BLaER1 treated with 17β-estradiol and CSF1 and Interleukin-3, amounts not matched to agents 10 nM and 100 nM (cell line): ENCODE results near the gene RAB3D.
"Not testable (repeated sequence)": the region's sequence is repeated elsewhere in the genome, so short reads cannot be mapped to it uniquely, and the experiment has no call there.

Source experiments
- H3K27ac ChIP-seq, 11 experiments: shearing (Covaris generic); formaldehyde crosslinking; 2 replicates each; pipeline ENCODE4 v1.8.1; 2022
- H3K27me3 ChIP-seq, 11 experiments: shearing (Covaris generic); formaldehyde crosslinking; 2 replicates each; pipeline ENCODE4 v1.8.1; 2022
- H3K36me3 ChIP-seq, 11 experiments: shearing (Covaris generic); formaldehyde crosslinking; 2 replicates each; pipeline ENCODE4 v1.8.1; 2022
- H3K4me1 ChIP-seq, 10 experiments: shearing (Covaris generic); formaldehyde crosslinking; 2 replicates each; pipeline ENCODE4 v1.8.1; 2022
- H3K4me2 ChIP-seq, 11 experiments: shearing (Covaris generic); formaldehyde crosslinking; 2 replicates each; pipeline ENCODE4 v1.8.1; 2022
- H3K4me3 ChIP-seq, 10 experiments: shearing (Covaris generic); formaldehyde crosslinking; 2 replicates each; pipeline ENCODE4 v1.8.1; 2022
- H3K9ac ChIP-seq, 11 experiments: shearing (Covaris generic); formaldehyde crosslinking; 2 replicates each; pipeline ENCODE4 v1.8.1; 2022
- H3K9me3 ChIP-seq, 11 experiments: shearing (Covaris generic); formaldehyde crosslinking; replicated peaks in 1 of 11; 2 replicates each; pipeline ENCODE4 v1.8.1; 2022
- H4K20me1 ChIP-seq, 11 experiments: shearing (Covaris generic); formaldehyde crosslinking; 2 replicates each; pipeline ENCODE4 v1.8.1; 2022
- Cebpa-rat ChIP-seq, 11 experiments: shearing (Covaris generic); IDR thresholded peaks; 2 replicates each; pipeline ENCODE4 v1.8.1; 2022

The RAB3D gene

DNA sequence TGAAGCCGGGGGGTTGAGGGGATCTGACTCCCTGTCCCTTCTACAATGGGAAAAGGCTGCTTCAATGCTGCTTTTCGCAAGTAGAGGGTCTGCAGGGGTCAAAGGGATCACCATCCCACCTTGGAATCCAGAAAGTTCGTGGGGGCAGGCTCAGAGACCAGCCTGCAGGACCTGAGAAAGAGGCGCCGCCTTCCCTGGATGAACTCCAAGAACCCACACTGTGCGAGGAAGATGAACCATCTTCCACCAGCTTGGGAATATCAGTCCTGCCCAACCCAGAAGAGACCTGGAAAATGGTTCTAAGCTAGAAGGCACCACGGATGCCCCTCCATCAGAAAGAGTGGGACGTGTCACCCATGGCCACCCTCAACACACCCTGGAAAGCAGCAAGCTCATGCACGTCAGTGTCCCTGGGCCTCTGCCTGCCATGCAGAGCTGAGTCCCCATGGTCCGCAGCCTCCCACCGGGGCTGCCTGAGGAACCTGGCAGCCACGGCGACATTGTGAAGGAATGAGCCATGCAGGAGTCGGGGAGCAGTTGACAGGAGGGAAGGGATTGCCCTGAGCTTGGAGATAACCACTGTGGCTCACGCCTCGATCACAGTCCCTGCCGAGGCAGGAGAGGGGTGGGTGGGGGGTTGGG lies 14.6 kb downstream of the RAB3D start:
- Histone ChIP-seq H3K27ac (peak overlapping the region; percentile 73 to 99 (median 97)), H3K9ac (peak overlapping the region; percentile 66 to 92 (median 85); a peak in 21 of 22 replicates), H3K9me3 (peaks cover 0 to 1% (median 0%) of the 10 kb centered on the region in 11 experiments; a peak in 1 of 22 replicates), H3K4me1 (peaks cover 51 to 100% (median 76%) of the 10 kb centered on the region in 10 experiments), H4K20me1 (no peaks in the 10 kb centered on the region), H3K4me2 (peak overlapping the region; percentile 80 to 97 (median 88)), H3K27me3 (no peaks in the 10 kb centered on the region), H3K4me3 (peak overlapping the region in 6 of 10 experiments; percentile 24 to 56 (median 32); a peak in 9 of 20 replicates), H3K36me3 (peaks cover 0 to 58% (median 43%) of the 10 kb centered on the region in 11 experiments; a peak in 21 of 22 replicates)
- TF ChIP-seq Cebpa-rat (IDR thresholded peaks at IDR 0.05): no peak

DNA sequence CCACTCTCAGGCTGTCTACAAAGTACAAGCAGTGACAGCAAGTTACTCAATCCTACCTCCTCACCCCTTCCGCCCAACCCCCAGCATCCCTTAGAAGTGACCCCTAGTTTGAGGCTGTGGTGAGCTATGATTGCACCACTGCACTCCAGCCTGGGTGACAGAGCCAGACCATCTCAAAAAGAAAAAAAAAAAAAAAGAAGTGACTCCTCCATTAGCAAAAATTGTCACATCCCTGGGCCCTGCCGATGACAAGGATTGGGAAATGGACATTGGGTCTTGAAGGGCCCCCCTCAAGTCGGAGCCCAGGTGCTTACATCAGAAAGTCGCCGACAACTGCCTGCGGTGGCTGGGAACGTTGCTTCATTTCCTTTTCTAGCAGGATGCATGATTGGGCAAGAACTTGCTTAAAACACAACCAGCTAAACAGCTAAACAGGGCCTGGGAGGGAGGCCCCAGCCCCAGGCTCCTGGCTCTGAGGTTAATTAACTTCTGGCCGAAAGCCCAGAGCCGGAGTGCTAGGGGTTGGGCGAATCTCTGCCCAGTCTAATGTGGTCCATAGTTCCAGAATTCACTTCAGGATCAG lies 15.3 kb downstream of the RAB3D start:
- peak overlapping the region; percentile 66 to 92 (median 85); a peak in 21 of 22 replicates for H3K9ac ChIP-seq
- peak; percentile 99 to 100 (median 100) for TF ChIP-seq Cebpa-rat (IDR thresholded peaks at IDR 0.05)
- H3K27ac ChIP-seq: peak overlapping the region; percentile 73 to 99 (median 97)
- H3K9me3 ChIP-seq: peaks cover 0 to 8% (median 0%) of the 10 kb centered on the region in 11 experiments; a peak in 7 of 22 replicates
- H3K36me3 ChIP-seq: peaks cover 0 to 51% (median 38%) of the 10 kb centered on the region in 11 experiments; a peak in 21 of 22 replicates
- no peaks in the 10 kb centered on the region for H4K20me1 ChIP-seq
- H3K4me1 ChIP-seq: peaks cover 57 to 100% (median 83%) of the 10 kb centered on the region in 10 experiments
- peak overlapping the region; percentile 80 to 97 (median 88) for H3K4me2 ChIP-seq
- H3K4me3 ChIP-seq: peak overlapping the region in 7 of 10 experiments; percentile 10 to 56 (median 29); a peak in 9 of 20 replicates
- H3K27me3 ChIP-seq: no peaks in the 10 kb centered on the region

DNA sequence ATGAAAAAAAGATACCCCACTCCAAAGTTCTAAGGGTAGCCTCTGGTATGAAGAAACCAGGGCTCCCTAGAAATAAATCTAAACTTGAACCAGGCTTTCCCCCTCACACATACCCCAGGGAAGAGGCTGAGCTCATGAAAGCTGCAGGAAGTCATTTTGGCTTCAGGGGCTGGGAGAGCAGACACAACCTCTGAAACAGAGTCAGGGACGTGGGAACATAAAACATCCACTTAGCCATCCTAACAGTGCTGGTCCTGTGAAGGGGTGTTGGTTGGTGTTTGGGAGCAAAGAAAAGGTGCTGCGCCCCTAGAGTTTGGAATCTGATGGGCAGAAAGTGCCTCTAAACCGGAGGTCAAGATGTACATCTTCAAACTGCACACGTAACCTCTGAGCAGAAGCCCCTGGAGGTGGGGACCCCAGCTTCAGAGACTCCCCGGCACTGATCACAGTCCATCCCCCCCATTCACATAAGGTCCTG lies 15.8 kb downstream of the RAB3D start:
- Histone ChIP-seq H3K36me3 (peaks cover 0 to 46% (median 33%) of the 10 kb centered on the region in 11 experiments; a peak in 21 of 22 replicates), H3K4me1 (peaks cover 62 to 100% (median 88%) of the 10 kb centered on the region in 10 experiments), H4K20me1 (no peaks in the 10 kb centered on the region), H3K4me3 (peak overlapping the region in 6 of 10 experiments; percentile 10 to 48 (median 22); a peak in 6 of 20 replicates), H3K9ac (peak overlapping the region; percentile 66 to 92 (median 85)), H3K27me3 (no peaks in the 10 kb centered on the region), H3K4me2 (peak overlapping the region; percentile 80 to 97 (median 88)), H3K27ac (peak overlapping the region; percentile 73 to 99 (median 97)), H3K9me3 (peaks cover 0 to 14% (median 0%) of the 10 kb centered on the region in 11 experiments; a peak in 7 of 22 replicates)
- no peak for TF ChIP-seq Cebpa-rat (IDR thresholded peaks at IDR 0.05)

DNA sequence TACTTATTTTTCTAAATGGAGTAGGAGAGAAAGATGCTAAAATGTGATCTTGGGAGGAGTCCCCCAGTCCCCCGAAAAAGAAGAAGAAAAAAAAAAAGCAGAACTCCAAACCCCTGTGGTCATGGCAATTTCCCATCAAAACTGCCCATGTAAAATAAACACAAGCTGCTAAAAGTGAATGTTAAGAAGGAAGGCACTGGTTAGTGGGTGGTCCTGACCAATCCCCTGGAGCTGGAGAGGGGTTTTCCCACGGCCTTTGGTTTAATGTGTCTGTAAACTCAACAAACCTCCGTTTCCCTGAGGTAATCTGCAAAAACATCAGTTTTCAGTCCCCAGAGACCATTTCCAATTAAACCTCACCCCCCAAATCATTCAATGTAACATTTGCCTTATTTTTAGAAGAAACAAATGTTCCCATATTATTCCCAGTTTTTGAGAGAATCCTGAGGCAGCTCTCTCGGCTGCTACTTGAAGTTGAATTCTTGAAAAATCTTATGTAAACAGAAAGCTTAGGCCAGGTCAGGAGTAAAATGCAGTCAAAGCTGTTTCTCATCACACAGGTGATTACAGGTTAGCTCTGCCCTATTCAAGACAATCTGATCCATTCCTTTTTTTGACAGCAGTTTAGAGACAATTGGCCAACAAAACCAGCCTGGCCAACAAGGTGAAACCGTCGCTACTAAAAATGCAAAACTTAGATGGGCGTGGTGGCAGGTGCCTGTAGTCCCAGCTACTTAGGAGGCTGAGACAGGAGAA lies 17.0 kb downstream of the RAB3D start:
- H3K9me3 ChIP-seq: peaks cover 0 to 19% (median 0%) of the 10 kb centered on the region in 11 experiments; a peak in 7 of 22 replicates
- H3K4me1 ChIP-seq: peaks cover 74 to 100% (median 98%) of the 10 kb centered on the region in 10 experiments
- H3K36me3 ChIP-seq: peaks cover 0 to 34% (median 22%) of the 10 kb centered on the region in 11 experiments; a peak in 21 of 22 replicates
- H3K27ac ChIP-seq: peak overlapping the region; percentile 73 to 99 (median 97); a peak in 21 of 22 replicates
- H3K9ac ChIP-seq: peak overlapping the region; percentile 53 to 92 (median 85)
- TF ChIP-seq Cebpa-rat (IDR thresholded peaks at IDR 0.05): no peak
- H4K20me1 ChIP-seq: no peaks in the 10 kb centered on the region
- peak overlapping the region; percentile 80 to 97 (median 88) for H3K4me2 ChIP-seq
- no peaks in the 10 kb centered on the region for H3K27me3 ChIP-seq
- peak overlapping the region in 2 of 10 experiments; percentile 18 to 27; a peak in 2 of 20 replicates for H3K4me3 ChIP-seq

DNA sequence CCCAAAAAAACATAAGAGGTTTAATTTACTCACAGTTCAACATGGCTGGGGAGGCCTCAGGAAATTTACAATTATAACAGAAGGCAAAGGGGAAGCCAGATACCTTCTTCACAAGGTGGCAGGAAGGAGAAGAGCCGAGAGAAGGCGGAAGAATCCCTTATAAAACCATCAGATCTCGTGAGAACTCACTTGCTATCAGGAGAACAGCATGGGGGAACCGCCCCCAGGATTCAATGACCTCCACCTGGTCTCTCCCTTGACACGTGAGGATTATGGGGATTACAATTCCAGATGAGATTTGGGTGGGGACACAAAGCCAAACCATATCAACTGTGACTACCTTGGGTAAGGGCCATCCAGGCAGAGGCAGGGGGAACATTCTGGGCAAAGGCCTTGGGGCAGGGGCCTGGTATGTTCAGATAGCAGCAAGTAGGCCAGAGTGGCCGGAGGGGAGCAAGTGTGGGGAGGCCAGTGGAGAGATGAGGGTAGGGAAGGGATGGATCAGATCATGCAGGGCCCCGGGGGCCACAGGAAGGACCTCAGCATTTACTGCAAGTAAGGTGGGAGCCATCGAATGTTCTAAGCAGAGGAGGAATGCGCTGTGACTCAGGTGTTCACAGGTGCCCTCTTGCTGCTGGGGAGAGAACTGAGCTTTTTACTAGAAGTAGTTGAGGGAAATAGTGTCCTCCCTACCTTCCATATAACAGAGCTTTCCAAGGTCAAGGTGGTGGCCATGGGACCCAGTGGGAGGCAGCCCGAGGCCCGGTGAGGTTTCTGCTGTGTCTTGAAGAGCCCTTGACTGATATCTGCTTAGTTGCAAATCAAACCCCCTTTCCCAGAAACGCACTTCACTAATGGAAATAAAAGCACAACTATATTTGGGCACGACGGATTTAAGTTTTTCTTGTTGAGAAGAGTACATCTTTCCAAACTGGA lies 18.0 kb downstream of the RAB3D start:
- Histone ChIP-seq H4K20me1 (no peaks in the 10 kb centered on the region), H3K4me2 (peak overlapping the region; percentile 80 to 97 (median 88)), H3K4me3 (peak overlapping the region in 1 of 10 experiments; percentile 50; a peak in 2 of 20 replicates)

DNA sequence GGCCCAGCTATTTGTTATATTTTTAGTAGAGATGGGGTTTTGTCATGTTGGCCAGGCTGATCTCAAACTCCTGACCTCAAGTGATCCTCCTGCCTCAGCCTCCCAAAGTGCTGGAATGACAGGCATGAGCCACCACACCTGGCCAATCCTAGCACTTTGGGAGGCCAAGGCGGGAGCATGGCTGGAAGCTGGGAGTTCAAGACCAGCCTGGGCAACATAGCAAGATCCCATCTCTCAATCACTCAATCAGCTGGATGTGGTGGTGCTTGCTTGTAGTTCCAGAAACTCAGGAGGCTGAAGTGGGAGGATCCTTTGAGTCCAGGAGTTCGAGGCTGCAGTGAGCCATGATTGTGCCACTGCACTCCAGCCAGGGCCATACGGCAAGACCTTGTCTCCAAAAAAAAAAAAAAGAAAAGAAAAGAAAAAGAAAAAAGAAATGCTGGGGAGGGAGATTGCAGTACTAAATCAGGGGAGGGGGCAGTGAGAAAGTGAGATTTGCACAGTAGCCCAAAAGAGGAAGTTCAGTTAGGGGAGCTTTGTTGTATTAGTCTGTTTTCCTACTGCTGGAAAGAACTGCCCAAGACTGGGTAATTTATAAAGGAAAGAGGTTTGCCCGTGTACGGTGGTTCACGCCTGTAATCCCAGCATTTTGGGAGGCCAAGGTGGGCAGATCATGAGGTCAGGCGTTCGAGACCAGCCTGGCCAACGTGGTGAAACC lies 19.0 kb downstream of the RAB3D start:
- H3K27ac ChIP-seq: peak overlapping the region; percentile 22 to 99 (median 97); a peak in 21 of 22 replicates
- peak overlapping the region in 9 of 11 experiments; percentile 83 to 92 (median 86); a peak in 18 of 22 replicates for H3K9ac ChIP-seq
- H3K36me3 ChIP-seq: peaks cover 0 to 14% (median 1%) of the 10 kb centered on the region in 11 experiments; a peak in 12 of 22 replicates
- H4K20me1 ChIP-seq, H3K27me3 ChIP-seq, H3K4me3 ChIP-seq: not testable (repeated sequence)
- peak overlapping the region; percentile 80 to 97 (median 88) for H3K4me2 ChIP-seq
- H3K4me1 ChIP-seq: peaks cover 81 to 100% (median 93%) of the 10 kb centered on the region in 10 experiments
- H3K9me3 ChIP-seq: peaks cover 0 to 19% (median 0%) of the 10 kb centered on the region in 11 experiments; a peak in 7 of 22 replicates

More for the DNA sequence above, 18.0 kb downstream of the RAB3D start:
- no peak for TF ChIP-seq Cebpa-rat (IDR thresholded peaks at IDR 0.05)
- no peaks in the 10 kb centered on the region for H3K27me3 ChIP-seq
- H3K4me1 ChIP-seq: peaks cover 81 to 100% (median 99%) of the 10 kb centered on the region in 10 experiments
- peak overlapping the region in 9 of 11 experiments; percentile 83 to 92 (median 86); a peak in 18 of 22 replicates for H3K9ac ChIP-seq
- H3K9me3 ChIP-seq: peaks cover 0 to 19% (median 0%) of the 10 kb centered on the region in 11 experiments; a peak in 7 of 22 replicates
- peak overlapping the region in 10 of 11 experiments; percentile 90 to 99 (median 97); a peak in 21 of 22 replicates for H3K27ac ChIP-seq
- peaks cover 0 to 24% (median 12%) of the 10 kb centered on the region in 11 experiments; a peak in 17 of 22 replicates for H3K36me3 ChIP-seq

DNA sequence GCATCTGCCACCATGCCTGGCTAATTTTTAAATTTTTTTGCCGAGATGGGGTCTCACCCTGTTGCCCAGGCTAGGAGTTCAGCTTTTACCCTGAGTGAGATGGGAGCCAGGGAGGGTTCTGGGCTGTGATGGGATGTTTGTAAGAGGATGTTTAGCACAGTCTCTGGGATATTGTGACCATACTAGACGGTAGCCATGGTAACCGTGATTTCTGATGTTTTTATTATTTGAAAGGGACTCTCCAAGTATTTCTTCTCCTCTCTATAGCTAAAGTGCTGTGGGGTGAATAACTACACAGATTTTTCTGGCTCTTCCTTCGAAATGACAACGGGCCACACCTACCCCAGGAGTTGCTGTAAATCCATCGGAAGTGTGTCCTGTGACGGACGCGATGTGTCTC lies 33.1 kb downstream of the RAB3D start:
- H3K27me3 ChIP-seq: no peaks in the 10 kb centered on the region
- H3K9ac ChIP-seq: no peak overlapping the region
- H3K4me1 ChIP-seq: peaks cover 0 to 9% (median 2%) of the 10 kb centered on the region in 10 experiments; a peak in 8 of 20 replicates
- no peak overlapping the region for H3K4me3 ChIP-seq
- no peak overlapping the region for H3K27ac ChIP-seq
- H3K36me3 ChIP-seq: no peaks in the 10 kb centered on the region
- H3K9me3 ChIP-seq: peaks cover 0 to 1% (median 0%) of the 10 kb centered on the region in 11 experiments; a peak in 1 of 22 replicates
- no peaks in the 10 kb centered on the region for H4K20me1 ChIP-seq
- no peak for TF ChIP-seq Cebpa-rat (IDR thresholded peaks at IDR 0.05)
- no peak overlapping the region for H3K4me2 ChIP-seq
